MM.1S (cell line): ENCODE data around the gene MIER3.

Source experiments
- EZH2 ChIP-seq: fragments of 300-600 bp; sonication (generic); optimal IDR thresholded peaks from 2 replicates; pipeline ENCODE3; 2017; ENCODE audit warnings: low read depth, mild to moderate bottlenecking, antibody characterized with exemption, low read length, mixed read lengths
- EZH2phosphoT487 ChIP-seq: fragments of 300-600 bp; sonication (generic); IDR thresholded peaks from 2 replicates; pipeline ENCODE4 v1.6.1; 2018; ENCODE audit warnings: antibody characterized with exemption, low read length
- TF ChIP-seq, protein P1 (sequence below): fragments of 300-600 bp; sonication (generic); IDR thresholded peaks from 2 replicates; pipeline ENCODE4 v1.5.1; 2016; ENCODE audit warnings: antibody characterized with exemption, low read length, mixed read lengths

DNA sequence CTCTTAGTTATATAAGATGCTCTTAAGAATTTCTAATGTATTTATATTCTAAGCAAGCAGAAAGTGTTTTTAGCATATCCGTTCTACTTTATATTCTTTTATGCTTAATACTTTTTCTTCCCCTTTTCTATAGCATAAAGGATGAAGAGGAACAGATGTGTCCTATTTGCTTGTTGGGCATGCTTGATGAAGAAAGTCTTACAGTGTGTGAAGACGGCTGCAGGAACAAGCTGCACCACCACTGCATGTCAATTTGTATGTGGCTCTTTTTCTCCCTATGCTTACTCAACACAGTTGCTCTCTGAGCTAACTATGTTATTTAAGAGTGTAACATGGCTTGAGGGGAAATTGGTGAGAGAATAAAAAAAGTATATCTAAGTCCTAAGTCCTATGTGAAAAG is 80.1 kb downstream of the MIER3 start:
- TF ChIP-seq EZH2 (no peak), EZH2phosphoT487 (no peak)
- TF ChIP-seq, protein P1, sequence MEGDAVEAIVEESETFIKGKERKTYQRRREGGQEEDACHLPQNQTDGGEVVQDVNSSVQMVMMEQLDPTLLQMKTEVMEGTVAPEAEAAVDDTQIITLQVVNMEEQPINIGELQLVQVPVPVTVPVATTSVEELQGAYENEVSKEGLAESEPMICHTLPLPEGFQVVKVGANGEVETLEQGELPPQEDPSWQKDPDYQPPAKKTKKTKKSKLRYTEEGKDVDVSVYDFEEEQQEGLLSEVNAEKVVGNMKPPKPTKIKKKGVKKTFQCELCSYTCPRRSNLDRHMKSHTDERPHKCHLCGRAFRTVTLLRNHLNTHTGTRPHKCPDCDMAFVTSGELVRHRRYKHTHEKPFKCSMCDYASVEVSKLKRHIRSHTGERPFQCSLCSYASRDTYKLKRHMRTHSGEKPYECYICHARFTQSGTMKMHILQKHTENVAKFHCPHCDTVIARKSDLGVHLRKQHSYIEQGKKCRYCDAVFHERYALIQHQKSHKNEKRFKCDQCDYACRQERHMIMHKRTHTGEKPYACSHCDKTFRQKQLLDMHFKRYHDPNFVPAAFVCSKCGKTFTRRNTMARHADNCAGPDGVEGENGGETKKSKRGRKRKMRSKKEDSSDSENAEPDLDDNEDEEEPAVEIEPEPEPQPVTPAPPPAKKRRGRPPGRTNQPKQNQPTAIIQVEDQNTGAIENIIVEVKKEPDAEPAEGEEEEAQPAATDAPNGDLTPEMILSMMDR, result no peak
